ENCODE data around the gene TMEM150B. TPM values are rescaled to one million over a fixed set of nuclear protein-coding genes. Genes with fewer than 3 reads are reported as not detected.

The TMEM150B gene
- total RNA-seq, 2 donors from 2014 or later: 0.73 to 0.95 TPM

- WGBS, 2 experiments (ENCODE audit: insufficient coverage in 1 of 2, insufficient read length in 1 of 2): 89 to 95% methylated on average over 4 to 8 of the region's 8 CpGs
- Mint-ChIP-seq H3K27ac (peak overlapping the region; percentile 52), H3K4me1 (no peaks in the 10 kb centered on the region), H3K9me3 (no peaks in the 10 kb centered on the region), H3K27me3 (ENCODE audit: insufficient read depth) (no peaks in the 10 kb centered on the region), H3K4me3 (no peak overlapping the region), H3K36me3 (ENCODE audit: low read depth) (peaks cover 14% of the 10 kb centered on the region)
- no peak for DNase-seq
- no peak overlapping the region for H3K9ac ChIP-seq (ENCODE audit: extremely low read depth, low read length, poor library complexity, severe bottlenecking)
- no peaks in the 10 kb centered on the region for H3K9me3 ChIP-seq (ENCODE audit: control insufficient read depth, low read length)
- H3K4me1 ChIP-seq (ENCODE audit: control insufficient read depth, insufficient read depth, low read length): peaks cover 3% of the 10 kb centered on the region
- TF ChIP-seq CTCF (conservative IDR thresholded peaks at IDR 0.05): no peak
- H3K27ac ChIP-seq (ENCODE audit: low read depth, low read length): no peak overlapping the region
- H3K4me3 ChIP-seq (ENCODE audit: low read length): no peak overlapping the region
- H3K36me3 ChIP-seq (ENCODE audit: control insufficient read depth, insufficient read depth, low read length): peaks cover 11% of the 10 kb centered on the region
- no peaks in the 10 kb centered on the region for H3K27me3 ChIP-seq (ENCODE audit: control insufficient read depth, insufficient read depth, low read length, poor library complexity, severe bottlenecking)
Measured at GRCh38 chr19:55314396-55314795, 10.7 kb downstream of the TMEM150B start.

- Mint-ChIP-seq H3K36me3 (ENCODE audit: low read depth) (peaks cover 24% of the 10 kb centered on the region), H3K4me1 (peaks cover 3% of the 10 kb centered on the region), H3K27ac (peak overlapping the region; percentile 18), H3K4me3 (no peak overlapping the region), H3K9me3 (no peaks in the 10 kb centered on the region), H3K27me3 (ENCODE audit: insufficient read depth) (no peaks in the 10 kb centered on the region)
- no peak overlapping the region for H3K9ac ChIP-seq (ENCODE audit: extremely low read depth, low read length, poor library complexity, severe bottlenecking)
- H3K4me1 ChIP-seq (ENCODE audit: control insufficient read depth, insufficient read depth, low read length): peaks cover 3% of the 10 kb centered on the region
- 93 to 94% methylated on average over 41 to 47 of the region's 47 CpGs for WGBS, 2 experiments (ENCODE audit: insufficient coverage in 1 of 2, insufficient read length in 1 of 2)
- peaks cover 23% of the 10 kb centered on the region for H3K36me3 ChIP-seq (ENCODE audit: control insufficient read depth, insufficient read depth, low read length)
- no peaks in the 10 kb centered on the region for H3K27me3 ChIP-seq (ENCODE audit: control insufficient read depth, insufficient read depth, low read length, poor library complexity, severe bottlenecking)
- no peak for TF ChIP-seq CTCF (conservative IDR thresholded peaks at IDR 0.05)
- H3K9me3 ChIP-seq (ENCODE audit: control insufficient read depth, low read length): no peaks in the 10 kb centered on the region
- DNase-seq: no peak
- H3K4me3 ChIP-seq (ENCODE audit: low read length): no peak overlapping the region
- H3K27ac ChIP-seq (ENCODE audit: low read depth, low read length): peak overlapping the region; percentile 17
Measured at GRCh38 chr19:55312621-55313512, 12.3 kb downstream of the TMEM150B start.

GRCh38 chr19:55311797-55312196 is 13.3 kb downstream of the TMEM150B start:
- Mint-ChIP-seq H3K4me3 (no peak overlapping the region), H3K36me3 (ENCODE audit: low read depth) (peaks cover 32% of the 10 kb centered on the region), H3K9me3 (no peaks in the 10 kb centered on the region), H3K4me1 (peaks cover 3% of the 10 kb centered on the region), H3K27ac (no peak overlapping the region), H3K27me3 (ENCODE audit: insufficient read depth) (no peaks in the 10 kb centered on the region)
- WGBS, 2 experiments (ENCODE audit: insufficient coverage in 1 of 2, insufficient read length in 1 of 2): 94 to 100% methylated on average over 10 to 17 of the region's 18 CpGs
- no peak for DNase-seq
- Histone ChIP-seq H3K9me3 (ENCODE audit: control insufficient read depth, low read length) (no peaks in the 10 kb centered on the region), H3K27ac (ENCODE audit: low read depth, low read length) (no peak overlapping the region), H3K4me1 (ENCODE audit: control insufficient read depth, insufficient read depth, low read length) (peaks cover 3% of the 10 kb centered on the region), H3K27me3 (ENCODE audit: control insufficient read depth, insufficient read depth, low read length, poor library complexity, severe bottlenecking) (no peaks in the 10 kb centered on the region), H3K36me3 (ENCODE audit: control insufficient read depth, insufficient read depth, low read length) (peaks cover 33% of the 10 kb centered on the region), H3K4me3 (ENCODE audit: low read length) (no peak overlapping the region), H3K9ac (ENCODE audit: extremely low read depth, low read length, poor library complexity, severe bottlenecking) (no peak overlapping the region)
- TF ChIP-seq CTCF (conservative IDR thresholded peaks at IDR 0.05): no peak
